ENCODE measurements around the gene ZBTB5. TPM values are rescaled to one million over a fixed set of nuclear protein-coding genes. Genes with fewer than 3 reads are reported as not detected.

The ZBTB5 gene
- total and polyA plus RNA-seq, 2 of the 8 experiments (the other 6 are each of a cell fraction or from before 2014, with no cell fraction given), result 13.3 to 14.5 TPM

DNA sequence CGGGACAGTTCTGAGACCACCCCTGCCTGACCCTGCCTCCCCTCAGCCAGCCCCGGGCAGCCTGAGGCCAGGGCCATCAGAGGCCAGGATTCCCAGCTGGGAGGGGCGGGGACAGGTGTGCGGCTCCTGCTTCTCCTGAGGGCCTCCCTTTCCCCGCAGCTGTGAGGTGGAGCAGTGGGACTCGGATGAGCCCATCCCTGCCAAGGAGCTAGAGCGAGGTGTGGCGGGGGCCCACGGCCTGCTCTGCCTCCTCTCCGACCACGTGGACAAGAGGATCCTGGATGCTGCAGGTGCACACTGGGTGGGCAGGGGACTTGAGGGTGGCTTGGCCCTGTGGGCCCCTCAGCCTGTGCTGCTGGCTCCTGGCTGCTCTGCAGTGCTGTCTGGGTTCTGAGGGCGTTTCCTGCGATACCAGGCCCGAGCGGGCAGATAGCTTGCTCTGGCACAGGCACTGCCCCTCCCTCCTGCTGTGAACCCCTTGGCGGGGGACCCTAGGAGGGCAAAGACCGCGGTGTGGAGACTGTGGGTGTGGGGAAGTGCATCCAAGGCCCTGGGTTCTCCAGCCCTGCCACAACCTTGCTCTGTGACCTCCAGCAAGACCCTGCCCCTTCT, 40.5 kb downstream of the ZBTB5 start (continued):
- TF ChIP-seq, protein P1, sequence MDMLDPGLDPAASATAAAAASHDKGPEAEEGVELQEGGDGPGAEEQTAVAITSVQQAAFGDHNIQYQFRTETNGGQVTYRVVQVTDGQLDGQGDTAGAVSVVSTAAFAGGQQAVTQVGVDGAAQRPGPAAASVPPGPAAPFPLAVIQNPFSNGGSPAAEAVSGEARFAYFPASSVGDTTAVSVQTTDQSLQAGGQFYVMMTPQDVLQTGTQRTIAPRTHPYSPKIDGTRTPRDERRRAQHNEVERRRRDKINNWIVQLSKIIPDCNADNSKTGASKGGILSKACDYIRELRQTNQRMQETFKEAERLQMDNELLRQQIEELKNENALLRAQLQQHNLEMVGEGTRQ (IDR thresholded peaks at IDR 0.05; ENCODE audit: low read length), result no peak
- TF ChIP-seq SIRT6 (IDR thresholded peaks at IDR 0.05; ENCODE audit: low read length) (no peak), TAF7 (optimal IDR thresholded peaks at IDR 0.05; ENCODE audit: borderline replicate concordance, low read depth, low read length) (no peak), JUND (IDR thresholded peaks at IDR 0.05; ENCODE audit: low read length) (no peak), BCL11A (IDR thresholded peaks at IDR 0.05; ENCODE audit: low read depth in 2 of 2, low read length in 2 of 2) (no peak), ASH2L (IDR thresholded peaks at IDR 0.05; ENCODE audit: low read length) (no peak), CHD2 (IDR thresholded peaks at IDR 0.05; ENCODE audit: low read length) (no peak), POLR2A (IDR thresholded peaks at IDR 0.05; ENCODE audit: control extremely low read depth in 1 of 2, low read depth in 2 of 2, low read length in 2 of 2) (no peak)
- TF ChIP-seq, protein P2, sequence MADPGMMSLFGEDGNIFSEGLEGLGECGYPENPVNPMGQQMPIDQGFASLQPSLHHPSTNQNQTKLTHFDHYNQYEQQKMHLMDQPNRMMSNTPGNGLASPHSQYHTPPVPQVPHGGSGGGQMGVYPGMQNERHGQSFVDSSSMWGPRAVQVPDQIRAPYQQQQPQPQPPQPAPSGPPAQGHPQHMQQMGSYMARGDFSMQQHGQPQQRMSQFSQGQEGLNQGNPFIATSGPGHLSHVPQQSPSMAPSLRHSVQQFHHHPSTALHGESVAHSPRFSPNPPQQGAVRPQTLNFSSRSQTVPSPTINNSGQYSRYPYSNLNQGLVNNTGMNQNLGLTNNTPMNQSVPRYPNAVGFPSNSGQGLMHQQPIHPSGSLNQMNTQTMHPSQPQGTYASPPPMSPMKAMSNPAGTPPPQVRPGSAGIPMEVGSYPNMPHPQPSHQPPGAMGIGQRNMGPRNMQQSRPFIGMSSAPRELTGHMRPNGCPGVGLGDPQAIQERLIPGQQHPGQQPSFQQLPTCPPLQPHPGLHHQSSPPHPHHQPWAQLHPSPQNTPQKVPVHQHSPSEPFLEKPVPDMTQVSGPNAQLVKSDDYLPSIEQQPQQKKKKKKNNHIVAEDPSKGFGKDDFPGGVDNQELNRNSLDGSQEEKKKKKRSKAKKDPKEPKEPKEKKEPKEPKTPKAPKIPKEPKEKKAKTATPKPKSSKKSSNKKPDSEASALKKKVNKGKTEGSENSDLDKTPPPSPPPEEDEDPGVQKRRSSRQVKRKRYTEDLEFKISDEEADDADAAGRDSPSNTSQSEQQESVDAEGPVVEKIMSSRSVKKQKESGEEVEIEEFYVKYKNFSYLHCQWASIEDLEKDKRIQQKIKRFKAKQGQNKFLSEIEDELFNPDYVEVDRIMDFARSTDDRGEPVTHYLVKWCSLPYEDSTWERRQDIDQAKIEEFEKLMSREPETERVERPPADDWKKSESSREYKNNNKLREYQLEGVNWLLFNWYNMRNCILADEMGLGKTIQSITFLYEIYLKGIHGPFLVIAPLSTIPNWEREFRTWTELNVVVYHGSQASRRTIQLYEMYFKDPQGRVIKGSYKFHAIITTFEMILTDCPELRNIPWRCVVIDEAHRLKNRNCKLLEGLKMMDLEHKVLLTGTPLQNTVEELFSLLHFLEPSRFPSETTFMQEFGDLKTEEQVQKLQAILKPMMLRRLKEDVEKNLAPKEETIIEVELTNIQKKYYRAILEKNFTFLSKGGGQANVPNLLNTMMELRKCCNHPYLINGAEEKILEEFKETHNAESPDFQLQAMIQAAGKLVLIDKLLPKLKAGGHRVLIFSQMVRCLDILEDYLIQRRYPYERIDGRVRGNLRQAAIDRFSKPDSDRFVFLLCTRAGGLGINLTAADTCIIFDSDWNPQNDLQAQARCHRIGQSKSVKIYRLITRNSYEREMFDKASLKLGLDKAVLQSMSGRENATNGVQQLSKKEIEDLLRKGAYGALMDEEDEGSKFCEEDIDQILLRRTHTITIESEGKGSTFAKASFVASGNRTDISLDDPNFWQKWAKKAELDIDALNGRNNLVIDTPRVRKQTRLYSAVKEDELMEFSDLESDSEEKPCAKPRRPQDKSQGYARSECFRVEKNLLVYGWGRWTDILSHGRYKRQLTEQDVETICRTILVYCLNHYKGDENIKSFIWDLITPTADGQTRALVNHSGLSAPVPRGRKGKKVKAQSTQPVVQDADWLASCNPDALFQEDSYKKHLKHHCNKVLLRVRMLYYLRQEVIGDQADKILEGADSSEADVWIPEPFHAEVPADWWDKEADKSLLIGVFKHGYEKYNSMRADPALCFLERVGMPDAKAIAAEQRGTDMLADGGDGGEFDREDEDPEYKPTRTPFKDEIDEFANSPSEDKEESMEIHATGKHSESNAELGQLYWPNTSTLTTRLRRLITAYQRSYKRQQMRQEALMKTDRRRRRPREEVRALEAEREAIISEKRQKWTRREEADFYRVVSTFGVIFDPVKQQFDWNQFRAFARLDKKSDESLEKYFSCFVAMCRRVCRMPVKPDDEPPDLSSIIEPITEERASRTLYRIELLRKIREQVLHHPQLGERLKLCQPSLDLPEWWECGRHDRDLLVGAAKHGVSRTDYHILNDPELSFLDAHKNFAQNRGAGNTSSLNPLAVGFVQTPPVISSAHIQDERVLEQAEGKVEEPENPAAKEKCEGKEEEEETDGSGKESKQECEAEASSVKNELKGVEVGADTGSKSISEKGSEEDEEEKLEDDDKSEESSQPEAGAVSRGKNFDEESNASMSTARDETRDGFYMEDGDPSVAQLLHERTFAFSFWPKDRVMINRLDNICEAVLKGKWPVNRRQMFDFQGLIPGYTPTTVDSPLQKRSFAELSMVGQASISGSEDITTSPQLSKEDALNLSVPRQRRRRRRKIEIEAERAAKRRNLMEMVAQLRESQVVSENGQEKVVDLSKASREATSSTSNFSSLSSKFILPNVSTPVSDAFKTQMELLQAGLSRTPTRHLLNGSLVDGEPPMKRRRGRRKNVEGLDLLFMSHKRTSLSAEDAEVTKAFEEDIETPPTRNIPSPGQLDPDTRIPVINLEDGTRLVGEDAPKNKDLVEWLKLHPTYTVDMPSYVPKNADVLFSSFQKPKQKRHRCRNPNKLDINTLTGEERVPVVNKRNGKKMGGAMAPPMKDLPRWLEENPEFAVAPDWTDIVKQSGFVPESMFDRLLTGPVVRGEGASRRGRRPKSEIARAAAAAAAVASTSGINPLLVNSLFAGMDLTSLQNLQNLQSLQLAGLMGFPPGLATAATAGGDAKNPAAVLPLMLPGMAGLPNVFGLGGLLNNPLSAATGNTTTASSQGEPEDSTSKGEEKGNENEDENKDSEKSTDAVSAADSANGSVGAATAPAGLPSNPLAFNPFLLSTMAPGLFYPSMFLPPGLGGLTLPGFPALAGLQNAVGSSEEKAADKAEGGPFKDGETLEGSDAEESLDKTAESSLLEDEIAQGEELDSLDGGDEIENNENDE (IDR thresholded peaks at IDR 0.05; ENCODE audit: insufficient replicate concordance, low read length), result no peak

All from H1 (cell line).